ENCODE results near the gene SLC10A1.

The SLC10A1 gene

GRCh38 chr14:69796797-69797500, at the start of gene SLC10A1:
Gene SLC10A1 (minus strand): TSS chr14:69797241. CDS start chr14:69797155, 86 bp downstream.
- no peak for DNase-seq
- TF ChIP-seq CTCF (IDR thresholded peaks at IDR 0.05) = no peak
- no peaks in the 10 kb centered on the region for H3K4me1 ChIP-seq
- peaks cover 0 to 5% (median 0%) of the 10 kb centered on the region in 3 donors for H3K9me3 ChIP-seq
- H3K4me3 ChIP-seq = no peak within 1 kb of the TSS
- no peaks in the 10 kb centered on the region for H3K36me3 ChIP-seq
- H3K27ac ChIP-seq = no peak within 1 kb of the TSS
- intact Hi-C loops (cut with DNase I; ENCODE audit: low total_unique reads) = loop anchor here (5.0 kb wide), 1 partner anchor 1200 kb away; no protein-coding TSS in a partner anchor
- H3K27me3 ChIP-seq = no peaks in the 10 kb centered on the region

GRCh38 chr14:69845787-69846186, 48.7 kb upstream of the SLC10A1 start:
- intact Hi-C loops (cut with DNase I; ENCODE audit: low total_unique reads) = no loop called here
- Histone ChIP-seq H3K4me3 (no peak overlapping the region), H3K27ac (no peak overlapping the region), H3K9me3 (no peaks in the 10 kb centered on the region), H3K36me3 (no peaks in the 10 kb centered on the region), H3K27me3 (peaks cover 0 to 13% of the 10 kb centered on the region in 2 donors), H3K4me1 (no peaks in the 10 kb centered on the region)
- TF ChIP-seq CTCF (IDR thresholded peaks at IDR 0.05) = no peak
- DNase-seq = no peak

GRCh38 chr14:69845050-69845581, 48.1 kb upstream of the SLC10A1 start:
- no peak overlapping the region for H3K4me3 ChIP-seq
- H3K27me3 ChIP-seq = peaks cover 0 to 10% of the 10 kb centered on the region in 2 donors
- no peak overlapping the region for H3K27ac ChIP-seq
- H3K9me3 ChIP-seq = no peaks in the 10 kb centered on the region
- no peak for DNase-seq
- H3K36me3 ChIP-seq = no peaks in the 10 kb centered on the region
- intact Hi-C loops (cut with DNase I; ENCODE audit: low total_unique reads) = no loop called here
- H3K4me1 ChIP-seq = no peaks in the 10 kb centered on the region
- no peak for TF ChIP-seq CTCF (IDR thresholded peaks at IDR 0.05)

GRCh38 chr14:69844171-69844570, 47.1 kb upstream of the SLC10A1 start:
- peaks cover 0 to 6% of the 10 kb centered on the region in 2 donors for H3K27me3 ChIP-seq
- intact Hi-C loops (cut with DNase I; ENCODE audit: low total_unique reads) = no loop called here

GRCh38 chr14:69842686-69843420, 45.8 kb upstream of the SLC10A1 start:
- TF ChIP-seq CTCF (IDR thresholded peaks at IDR 0.05) = no peak
- peaks cover 0 to 5% of the 10 kb centered on the region in 2 donors for H3K27me3 ChIP-seq
- intact Hi-C loops (cut with DNase I; ENCODE audit: low total_unique reads) = no loop called here

More at GRCh38 chr14:69844171-69844570, 47.1 kb upstream of the SLC10A1 start:
- H3K36me3 ChIP-seq = no peaks in the 10 kb centered on the region
- no peaks in the 10 kb centered on the region for H3K9me3 ChIP-seq
- H3K27ac ChIP-seq = no peak overlapping the region
- H3K4me1 ChIP-seq = no peaks in the 10 kb centered on the region
- H3K4me3 ChIP-seq = no peak overlapping the region
- TF ChIP-seq CTCF (IDR thresholded peaks at IDR 0.05) = no peak
- DNase-seq = no peak

More at GRCh38 chr14:69842686-69843420, 45.8 kb upstream of the SLC10A1 start:
- Histone ChIP-seq H3K36me3 (no peaks in the 10 kb centered on the region), H3K4me3 (no peak overlapping the region), H3K27ac (no peak overlapping the region), H3K9me3 (no peaks in the 10 kb centered on the region), H3K4me1 (no peaks in the 10 kb centered on the region)
- no peak for DNase-seq
